Amygdala (tissue), 56 donors: Measurements from ENCODE around the gene PITPNM1.

ENCODE experiments used
- DNase-seq, 56 donors: peaks; one replicate each; lab custom pipeline; 2025; lab: John Stamatoyannopoulos, UW

The PITPNM1 gene

DNA sequence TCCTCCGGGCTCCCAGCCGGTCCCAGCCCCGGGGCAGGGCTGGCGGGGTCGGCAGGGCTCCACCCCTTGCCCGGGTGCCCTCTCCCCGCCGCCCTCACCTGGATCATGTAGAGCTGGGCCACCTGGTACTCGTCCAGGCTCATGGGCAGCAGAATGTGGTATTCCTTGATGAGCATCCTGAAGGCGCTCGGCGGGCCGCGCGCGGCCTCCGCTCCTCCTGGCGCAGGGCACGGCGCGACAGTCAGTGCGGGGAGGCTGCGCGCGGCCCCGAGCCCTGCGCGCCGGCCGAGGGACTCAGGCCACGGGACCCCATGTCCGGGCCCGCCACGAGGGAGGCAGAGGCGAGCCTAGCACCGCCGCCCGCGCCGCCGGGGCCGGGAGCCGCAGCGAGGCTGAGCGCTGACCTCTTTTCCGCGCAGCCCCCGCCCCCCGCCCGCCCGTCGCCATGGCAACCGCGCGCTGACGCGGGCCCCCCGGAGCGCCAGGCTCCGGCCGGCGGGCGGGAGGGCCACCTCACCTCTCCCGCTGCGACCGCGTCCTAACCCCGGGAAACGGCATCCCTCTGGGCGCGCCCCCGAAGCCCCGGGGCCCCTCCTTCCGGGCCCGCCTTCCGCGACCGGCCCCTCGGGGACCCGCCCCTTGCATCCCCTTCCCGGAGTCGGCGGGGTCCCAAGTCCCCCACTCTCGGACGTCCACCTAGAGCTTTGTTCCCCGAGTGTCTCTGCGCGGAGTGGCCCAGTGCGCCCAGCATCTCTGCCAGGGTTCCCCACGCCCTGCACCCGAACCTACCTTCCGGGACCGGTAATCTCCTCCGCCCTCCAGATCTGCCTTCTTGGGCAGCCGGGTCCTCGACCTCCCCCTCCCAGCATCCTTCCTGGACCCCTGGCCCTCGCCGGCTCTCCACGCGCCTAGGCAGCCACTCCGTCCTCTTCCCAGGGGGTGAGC, 886 bp downstream of the PITPNM1 start:
- peak in 3 of 56 donors; percentile 20 to 41 (median 29) for DNase-seq

- DNase-seq: no peak
These were observed 1.8 kb downstream of the PITPNM1 start for GRCh38 chr11:67503119-67504004.

DNA sequence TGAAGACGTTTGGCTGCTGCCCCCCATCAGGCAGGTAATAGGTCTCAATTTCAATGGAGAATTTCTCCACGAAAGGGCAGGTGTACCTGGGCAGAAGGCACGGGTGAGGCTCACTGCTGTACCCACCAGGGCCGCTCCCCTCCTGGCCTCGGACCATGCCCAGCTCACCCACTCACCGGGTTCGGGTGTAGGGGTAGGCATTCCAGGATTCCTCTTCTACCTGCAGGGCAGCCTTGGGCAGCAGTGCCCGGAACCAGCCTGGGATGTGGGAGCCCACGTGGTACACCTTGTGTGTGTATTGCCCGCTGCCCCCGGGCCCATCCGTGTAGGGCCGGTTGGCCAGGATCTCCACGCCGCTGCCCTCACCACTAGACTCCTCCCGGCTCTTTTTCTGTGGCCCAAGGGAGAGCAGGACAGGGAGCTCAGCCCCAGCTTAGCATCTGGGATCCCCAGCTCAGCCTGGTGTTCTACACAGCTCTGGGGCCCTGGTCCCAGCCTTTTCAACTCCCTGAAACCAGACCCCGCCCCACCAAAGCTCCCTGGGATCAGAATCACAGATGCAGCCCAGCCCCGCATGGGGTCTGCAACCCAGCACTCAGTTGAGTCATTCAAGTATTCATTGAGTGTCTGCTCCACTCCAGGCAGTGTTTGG, 2.7 kb downstream of the PITPNM1 start:
- no peak for DNase-seq

DNA sequence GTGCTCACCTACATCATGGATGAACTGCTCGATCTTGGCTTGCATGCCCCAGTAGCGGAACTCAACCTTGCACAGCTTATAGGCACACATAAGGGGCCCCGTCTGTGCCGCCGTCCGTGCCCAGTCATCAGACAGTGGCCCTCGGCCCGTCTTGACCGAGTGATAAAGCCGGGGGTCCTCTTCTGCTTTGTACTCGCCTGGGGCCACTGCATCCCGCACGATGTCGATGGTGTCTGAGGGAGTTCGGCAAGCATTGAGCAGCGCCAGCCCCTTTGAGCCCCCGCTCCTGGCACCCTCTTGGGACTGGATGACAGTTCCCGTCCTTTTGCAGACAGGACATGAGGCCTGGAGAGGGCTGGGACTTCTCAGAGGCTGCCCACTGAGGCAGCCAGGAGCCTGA, 3.3 kb downstream of the PITPNM1 start:
- no peak for DNase-seq

- no peak for DNase-seq
These were observed 4.1 kb downstream of the PITPNM1 start for GRCh38 chr11:67500831-67501715.

DNA sequence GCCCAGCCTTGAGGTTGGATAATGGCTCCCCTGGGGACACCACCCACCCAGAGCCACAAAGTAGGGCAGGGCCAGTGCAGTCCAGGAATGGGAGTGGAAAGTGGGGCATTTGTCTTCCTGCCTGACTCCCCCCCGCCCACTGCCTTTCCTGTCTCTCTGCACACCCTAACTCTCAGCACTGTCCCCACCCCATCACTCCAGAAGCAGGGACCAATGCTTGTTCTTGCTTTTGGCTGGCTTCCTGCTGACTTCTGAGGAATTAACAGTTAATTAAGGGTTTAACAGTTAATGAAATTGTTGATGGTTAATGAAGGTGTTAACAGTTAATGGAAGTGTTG, 4.7 kb downstream of the PITPNM1 start:
- DNase-seq: no peak

- no peak for DNase-seq
These were observed 5.2 kb downstream of the PITPNM1 start for GRCh38 chr11:67499808-67500483.

DNA sequence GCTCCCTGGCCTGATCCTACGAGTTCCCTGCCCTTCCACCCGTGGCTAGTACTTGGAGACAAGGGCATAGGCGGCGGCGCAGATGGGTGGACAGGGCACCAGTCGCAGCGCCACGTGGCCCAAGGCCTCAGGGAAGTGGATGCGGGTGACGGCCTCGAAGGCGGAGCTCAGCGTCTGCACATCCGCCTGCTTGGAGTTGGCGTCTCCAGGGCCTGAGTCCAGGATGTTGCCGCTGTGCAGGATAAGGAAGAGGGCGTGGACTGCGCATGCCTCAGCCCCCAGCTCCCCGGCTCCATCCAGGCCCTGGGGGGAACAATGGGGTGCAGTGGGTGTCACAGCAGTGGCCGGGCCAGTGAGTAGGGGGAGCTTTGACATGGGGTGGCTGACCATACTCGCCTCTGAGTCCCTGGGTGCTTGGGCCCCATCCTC, 6.6 kb downstream of the PITPNM1 start:
- no peak for DNase-seq

DNA sequence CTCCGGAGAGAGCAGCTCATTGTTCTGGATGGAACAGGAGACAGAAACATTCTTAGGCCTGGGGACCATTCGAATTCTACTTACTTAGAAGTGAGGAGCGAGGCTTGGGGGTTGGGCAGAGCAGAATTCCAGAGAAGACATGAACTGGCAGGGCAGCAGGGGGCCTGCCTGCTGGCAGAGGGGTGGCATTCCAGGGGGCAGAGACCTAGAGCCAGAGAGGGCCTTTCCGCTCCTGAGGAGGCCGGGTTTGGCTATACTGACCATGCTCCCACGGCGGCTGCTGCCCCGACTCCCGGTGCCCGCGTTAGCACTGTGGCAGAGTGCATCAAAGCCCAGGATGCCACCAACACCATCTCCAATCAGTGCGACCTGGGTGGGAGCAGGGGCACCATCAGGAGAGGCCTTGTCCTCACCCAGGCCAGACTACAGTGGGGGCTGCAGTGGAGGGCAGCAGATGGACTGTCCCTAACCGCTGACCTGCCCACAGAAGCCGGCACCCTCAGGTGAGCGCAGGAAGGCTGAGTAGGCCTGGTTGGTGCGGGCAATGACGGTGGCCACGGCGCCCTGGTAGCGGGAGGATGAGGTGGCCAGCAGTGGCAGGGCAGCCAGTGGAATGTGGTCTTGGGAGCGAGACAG, 7.4 kb downstream of the PITPNM1 start:
- DNase-seq: no peak

- no peak for DNase-seq
These were observed 9.1 kb downstream of the PITPNM1 start for GRCh38 chr11:67496113-67496512.

- DNase-seq: no peak
These were observed 9.7 kb downstream of the PITPNM1 start for GRCh38 chr11:67495234-67496005.

- DNase-seq: no peak
These were observed 10.6 kb downstream of the PITPNM1 start for GRCh38 chr11:67494371-67495233.

DNA sequence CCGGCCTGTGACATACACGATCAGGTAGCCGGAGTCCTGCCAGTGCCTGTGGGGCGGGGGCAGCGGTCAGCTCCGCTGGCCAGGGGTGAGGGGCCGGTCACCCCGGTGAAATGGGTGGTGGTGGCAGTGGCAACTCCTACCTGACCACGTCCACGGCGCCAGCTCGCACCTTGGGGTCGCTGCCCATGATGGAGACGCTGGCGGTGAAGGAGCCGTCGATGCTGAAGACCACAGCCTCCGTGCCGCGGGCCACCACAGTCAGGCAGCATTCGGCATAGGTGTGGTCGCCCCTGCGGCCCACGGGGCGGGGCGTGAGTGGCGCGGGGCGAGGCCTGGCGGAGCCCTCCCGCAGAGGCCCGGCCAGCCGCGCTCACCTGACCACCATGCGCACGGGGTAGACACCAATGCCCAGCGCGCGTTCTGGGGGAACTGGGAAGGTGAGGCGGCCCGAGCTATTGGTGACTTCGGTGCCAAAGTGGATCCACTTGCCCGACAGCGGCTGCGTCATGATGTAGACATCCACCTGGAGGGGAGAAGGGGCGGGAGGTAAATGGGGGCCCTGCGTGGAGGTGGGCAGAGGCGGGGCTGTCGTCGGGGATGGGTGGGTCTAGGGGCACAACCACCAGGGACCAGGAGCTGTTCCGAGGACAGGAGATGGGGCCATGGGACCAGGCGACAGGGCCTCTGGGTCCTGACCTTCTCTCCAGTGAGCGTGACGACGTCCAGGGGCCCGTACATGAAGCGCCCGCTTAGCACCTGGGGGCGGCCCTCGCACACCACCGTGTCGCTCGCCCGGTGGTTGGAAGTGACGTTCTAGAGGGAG, 11.4 kb downstream of the PITPNM1 start:
- DNase-seq: no peak

DNA sequence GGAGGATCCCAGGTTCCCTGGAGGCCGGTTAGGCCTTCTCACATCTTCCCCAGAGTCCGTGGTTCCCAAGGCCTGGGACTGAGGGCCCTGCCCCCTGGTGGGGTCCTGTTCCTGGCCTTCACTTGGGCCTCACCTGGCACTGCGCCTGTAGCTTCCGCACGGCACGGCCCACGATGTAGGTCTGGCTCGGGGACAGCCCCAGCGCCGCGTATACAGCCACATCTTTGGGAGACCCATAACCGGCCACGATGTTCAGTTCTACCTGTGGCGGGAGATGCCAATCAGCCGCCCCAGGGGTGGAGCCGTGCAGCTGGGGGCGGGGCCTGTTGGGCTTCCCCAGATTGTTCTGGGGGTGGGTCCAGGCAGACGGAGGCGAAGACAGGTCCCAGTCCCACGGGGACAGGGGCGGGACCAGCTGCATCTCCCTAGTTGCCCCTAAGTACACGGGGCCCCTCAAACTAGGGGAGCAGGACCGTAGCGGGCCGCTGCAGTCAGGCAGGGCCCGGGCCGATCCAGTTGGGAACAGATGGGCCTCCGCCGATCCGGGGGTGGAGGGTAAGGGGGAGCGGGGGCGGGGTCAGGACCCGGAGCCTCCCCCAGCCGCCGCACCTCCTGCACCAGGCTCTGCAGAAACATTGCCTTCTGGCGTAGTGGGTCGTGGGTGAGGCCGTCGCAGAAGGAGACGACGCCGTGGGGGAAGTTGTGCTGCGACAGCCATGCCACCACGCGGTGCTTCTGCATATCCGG, 12.2 kb downstream of the PITPNM1 start:
- DNase-seq: peak in 1 of 56 donors; percentile 24

DNA sequence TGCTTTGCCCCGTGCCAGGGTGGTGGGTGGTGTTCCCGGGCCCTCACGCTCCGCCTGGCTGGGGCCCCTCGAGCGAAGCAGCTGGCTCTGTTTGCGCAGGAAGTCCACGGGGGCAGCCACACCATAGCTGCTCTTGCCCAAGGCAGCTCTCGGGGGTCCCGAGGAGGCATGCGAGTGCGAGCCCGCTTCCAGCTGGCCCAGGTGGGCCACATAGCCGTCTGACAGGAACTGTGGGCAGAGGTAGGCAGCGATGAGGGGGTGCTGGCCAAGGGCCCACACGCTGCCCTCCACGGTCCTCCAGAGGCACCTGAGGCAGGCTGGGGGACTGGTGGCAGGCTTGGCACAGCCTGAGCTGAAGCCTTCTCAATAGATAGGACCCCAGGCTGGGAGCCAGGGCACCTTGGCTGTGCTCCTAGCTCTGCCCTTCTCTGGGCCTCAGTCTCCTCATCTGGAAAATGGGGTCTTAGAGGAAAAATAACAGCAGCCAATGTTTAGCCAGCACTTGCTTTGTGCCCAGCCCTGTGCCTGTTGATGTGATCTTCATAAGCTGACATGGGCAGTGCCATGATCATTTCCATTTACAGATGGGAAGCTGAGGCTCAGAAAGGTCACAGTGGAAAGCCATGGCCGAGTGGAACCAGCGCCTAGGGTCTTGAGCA, 13.0 kb downstream of the PITPNM1 start:
- DNase-seq: no peak
